ENCODE data around the gene C1orf52.

DNA sequence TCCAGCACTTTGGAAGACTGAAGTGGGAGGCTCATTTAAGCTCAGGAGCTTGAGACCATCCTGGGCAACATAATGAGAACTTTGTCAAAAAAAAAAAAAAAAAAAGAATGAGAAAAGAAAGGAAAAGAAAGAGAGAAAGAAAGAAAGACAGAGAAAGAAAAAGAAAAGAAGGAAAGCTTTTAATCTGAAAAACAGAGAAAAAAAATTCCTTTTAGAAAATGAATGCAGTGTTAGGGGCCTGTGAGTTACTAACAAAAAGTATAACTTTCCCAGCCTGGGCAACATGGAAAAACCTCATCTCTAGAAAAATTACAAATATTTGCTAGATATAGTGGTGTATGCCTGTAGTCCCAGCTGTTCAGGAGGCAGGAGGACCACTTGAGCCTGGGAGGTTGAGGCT lies 42.8 kb downstream of the C1orf52 start:
- TF ChIP-seq POU2F2 (IDR thresholded peaks at IDR 0.05; ENCODE audit: low read depth, low read length) (no peak), POLR2AphosphoS5 (IDR thresholded peaks at IDR 0.05; ENCODE audit: low read depth, low read length) (no peak), SPI1 (IDR thresholded peaks at IDR 0.05; ENCODE audit: low read depth, low read length) (no peak), POLR2A (IDR thresholded peaks at IDR 0.05; ENCODE audit: low read depth, low read length) (no peak), TAF1 (IDR thresholded peaks at IDR 0.05; ENCODE audit: low read depth, low read length) (no peak)
